GM12865 (cell line): ENCODE results near the gene PRR19.
"Not testable (repeated sequence)": the region's sequence is repeated elsewhere in the genome, so short reads cannot be mapped to it uniquely, and the experiment has no call there.

Source experiments
- DNase-seq: peaks from one replicate; pipeline ENCODE4 v3.0.0; 2010; ENCODE audit warnings: low read depth
- H3K4me3 ChIP-seq: 2 replicates; pipeline ENCODE4 v1.5.1; 2011; ENCODE audit warnings: mild to moderate bottlenecking, low read depth, low read length, control low read depth
- TF ChIP-seq, protein P1 (sequence below): IDR thresholded peaks from 2 replicates; pipeline ENCODE4 v1.5.1; 2011; ENCODE audit warnings: low read length, control low read depth, low read depth, inconsistent platforms; ENCODE audit not compliant: insufficient read depth; ENCODE audit errors: missing control alignments

The PRR19 gene

DNA sequence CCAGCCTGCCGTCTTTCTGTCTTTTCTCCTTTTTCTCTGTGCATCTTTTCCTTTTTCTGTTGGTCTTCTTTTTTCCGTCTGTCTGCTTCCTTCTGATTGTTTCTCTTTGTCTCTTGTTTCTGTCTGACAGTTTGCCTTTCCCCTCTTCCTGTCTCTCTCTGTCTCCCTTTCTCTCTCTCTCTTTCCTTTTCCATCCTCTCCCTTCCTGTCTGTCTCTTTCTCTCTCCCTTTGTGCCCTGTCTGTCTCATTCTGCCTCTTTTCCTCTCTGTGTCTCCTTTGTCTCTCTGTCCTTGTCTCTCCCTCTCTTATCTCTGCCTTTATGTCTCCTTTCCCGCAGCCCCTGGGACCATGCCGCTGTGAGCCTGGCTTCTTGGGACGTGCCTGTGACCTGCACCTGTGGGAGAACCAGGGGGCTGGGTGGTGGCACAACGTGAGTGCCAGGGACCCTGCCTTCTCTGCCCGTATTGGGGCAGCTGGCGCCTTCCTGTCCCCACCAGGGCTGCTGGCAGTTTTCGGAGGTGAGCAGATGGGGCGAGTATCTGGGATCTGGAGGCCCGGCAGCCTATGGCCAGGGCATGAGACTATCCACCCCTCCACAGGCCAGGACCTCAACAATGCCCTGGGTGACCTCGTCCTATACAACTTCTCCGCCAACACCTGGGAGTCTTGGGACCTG, 32.9 kb downstream of the PRR19 start:
- TF ChIP-seq, protein P1, sequence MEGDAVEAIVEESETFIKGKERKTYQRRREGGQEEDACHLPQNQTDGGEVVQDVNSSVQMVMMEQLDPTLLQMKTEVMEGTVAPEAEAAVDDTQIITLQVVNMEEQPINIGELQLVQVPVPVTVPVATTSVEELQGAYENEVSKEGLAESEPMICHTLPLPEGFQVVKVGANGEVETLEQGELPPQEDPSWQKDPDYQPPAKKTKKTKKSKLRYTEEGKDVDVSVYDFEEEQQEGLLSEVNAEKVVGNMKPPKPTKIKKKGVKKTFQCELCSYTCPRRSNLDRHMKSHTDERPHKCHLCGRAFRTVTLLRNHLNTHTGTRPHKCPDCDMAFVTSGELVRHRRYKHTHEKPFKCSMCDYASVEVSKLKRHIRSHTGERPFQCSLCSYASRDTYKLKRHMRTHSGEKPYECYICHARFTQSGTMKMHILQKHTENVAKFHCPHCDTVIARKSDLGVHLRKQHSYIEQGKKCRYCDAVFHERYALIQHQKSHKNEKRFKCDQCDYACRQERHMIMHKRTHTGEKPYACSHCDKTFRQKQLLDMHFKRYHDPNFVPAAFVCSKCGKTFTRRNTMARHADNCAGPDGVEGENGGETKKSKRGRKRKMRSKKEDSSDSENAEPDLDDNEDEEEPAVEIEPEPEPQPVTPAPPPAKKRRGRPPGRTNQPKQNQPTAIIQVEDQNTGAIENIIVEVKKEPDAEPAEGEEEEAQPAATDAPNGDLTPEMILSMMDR, result no peak
- no peak overlapping the region for H3K4me3 ChIP-seq
- no peak for DNase-seq

DNA sequence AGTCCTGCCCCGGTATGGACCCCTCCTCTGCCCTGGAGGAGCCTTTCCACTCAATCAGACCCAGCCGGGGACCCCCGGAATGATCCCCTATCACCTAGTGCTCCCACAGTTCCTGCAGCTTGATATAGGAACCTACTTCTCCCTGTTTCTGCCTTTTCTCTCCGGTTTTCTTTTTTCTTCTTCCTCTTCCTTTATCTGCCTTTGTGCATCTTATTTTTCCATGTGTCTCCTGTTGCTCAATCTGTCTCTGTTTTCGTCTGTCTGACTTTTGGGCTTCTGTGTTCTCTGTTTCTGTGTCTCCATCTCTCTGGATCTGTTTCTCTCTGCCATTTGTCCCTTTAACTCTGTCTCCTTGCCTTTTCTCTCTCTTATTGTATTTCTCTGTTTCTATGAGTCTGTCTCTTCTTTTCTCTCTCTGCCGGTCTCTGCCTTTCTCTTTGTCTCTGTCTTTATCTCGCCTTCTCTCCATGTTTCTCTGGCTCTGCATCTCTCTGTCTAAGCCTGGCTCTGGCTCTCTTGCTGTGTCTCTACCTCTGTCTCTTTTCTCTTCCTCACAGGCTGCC, 33.5 kb downstream of the PRR19 start:
- no peak for DNase-seq
- no peak overlapping the region for H3K4me3 ChIP-seq
- TF ChIP-seq, protein P1, result no peak

DNA sequence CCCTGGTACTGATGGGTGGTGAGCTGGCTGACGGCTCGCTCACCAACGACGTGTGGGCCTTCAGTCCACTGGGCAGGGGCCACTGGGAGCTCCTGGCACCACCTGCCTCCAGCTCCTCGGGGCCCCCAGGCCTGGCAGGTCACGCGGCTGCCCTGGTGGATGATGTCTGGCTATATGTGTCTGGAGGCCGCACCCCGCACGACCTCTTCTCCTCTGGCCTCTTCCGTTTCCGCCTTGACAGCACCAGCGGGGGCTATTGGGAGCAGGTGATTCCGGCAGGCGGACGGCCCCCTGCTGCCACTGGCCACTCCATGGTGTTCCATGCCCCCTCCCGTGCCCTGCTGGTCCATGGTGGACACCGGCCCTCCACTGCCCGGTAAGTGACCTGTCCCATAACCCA, 34.0 kb downstream of the PRR19 start:
- no peak for DNase-seq
- TF ChIP-seq, protein P1, result no peak
- no peak overlapping the region for H3K4me3 ChIP-seq

DNA sequence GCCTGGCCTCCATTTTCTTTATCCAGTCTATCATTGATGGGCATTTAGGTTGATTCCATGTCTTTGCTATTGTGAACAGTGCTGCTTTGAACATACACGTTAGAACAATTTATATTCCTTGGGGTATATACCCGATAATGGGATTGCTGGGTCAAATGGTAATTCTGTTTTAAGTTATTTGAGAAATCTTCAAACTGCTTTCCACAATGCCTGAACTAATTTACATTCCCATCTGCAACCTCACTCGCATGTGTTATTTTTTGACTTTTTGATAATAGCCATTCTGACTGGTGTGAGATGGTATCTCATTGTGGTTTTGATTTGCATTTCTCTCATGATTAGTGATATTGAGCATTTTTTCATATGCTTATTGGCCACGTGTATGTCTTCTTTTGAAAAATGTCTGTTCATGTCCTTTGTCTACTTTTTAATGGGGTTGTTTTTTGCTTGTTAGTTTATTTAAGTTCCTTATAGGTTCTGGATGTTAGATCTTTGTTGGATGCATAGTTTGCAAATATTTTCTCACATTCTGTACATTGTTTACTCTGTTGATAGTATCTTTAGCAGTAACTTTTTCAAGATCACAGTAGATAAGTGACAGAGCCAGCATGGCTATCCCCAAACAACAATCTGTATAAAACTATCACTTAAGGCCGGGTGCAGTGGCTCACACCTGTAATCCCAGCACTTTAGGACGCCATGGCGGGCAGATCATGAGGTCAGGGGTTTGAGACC, 37.4 kb downstream of the PRR19 start:
- DNase-seq, H3K4me3 ChIP-seq: not testable (repeated sequence)

DNA sequence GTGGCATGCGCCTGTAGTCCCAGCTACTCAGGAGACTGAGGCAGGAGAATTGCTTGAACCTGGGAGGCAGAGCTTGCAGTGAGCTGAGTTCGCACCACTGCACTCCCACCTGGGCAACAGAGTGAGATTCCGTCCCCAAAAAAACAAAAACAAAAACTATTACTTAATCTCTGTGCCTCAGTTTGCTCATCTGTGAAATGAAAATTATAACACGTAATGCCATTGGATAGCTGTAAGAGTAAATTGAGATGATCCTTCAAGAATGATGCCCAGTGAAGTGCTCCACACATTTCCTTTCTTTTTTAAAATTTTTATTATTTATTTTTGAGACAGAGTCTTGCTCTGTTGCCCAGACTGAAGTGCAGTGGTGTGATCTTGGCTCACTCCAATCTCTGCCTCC, 38.0 kb downstream of the PRR19 start:
- H3K4me3 ChIP-seq, DNase-seq: not testable (repeated sequence)

DNA sequence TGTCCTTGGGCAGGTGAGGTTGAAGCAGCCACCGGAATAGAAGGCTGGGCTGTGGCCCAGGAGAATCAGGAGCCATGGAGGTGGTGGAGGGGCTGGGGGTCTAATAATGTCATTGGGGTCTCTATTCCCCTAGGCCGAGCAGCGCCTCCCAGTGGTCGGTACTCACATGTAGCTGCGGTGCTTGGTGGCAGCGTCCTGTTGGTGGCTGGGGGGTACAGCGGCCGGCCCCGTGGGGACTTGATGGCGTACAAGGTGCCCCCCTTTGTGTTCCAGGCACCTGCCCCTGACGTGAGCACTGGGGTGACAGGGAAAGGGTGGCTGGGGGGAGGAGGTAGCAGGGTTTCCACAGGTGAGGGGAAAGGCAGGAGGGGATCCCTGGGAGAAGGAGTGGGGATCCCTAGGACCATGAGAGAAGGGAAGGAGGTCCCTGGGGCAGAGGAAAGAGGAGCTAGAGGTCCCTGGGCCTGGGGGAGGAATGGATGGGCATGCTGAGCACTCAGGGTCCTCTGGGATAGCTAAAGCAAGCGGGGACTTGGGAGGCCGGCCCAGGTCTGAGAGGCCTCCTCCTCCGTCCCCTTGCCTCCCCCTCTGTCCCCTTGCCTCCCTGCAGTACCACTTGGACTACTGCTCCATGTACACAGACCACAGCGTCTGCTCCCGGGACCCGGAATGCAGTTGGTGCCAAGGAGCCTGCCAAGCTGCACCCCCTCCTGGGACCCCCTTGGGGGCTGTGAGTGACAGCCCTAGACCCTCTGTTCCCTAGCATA, 41.6 kb downstream of the PRR19 start:
- TF ChIP-seq, protein P1, result peak; percentile 11
- no peak for DNase-seq

DNA sequence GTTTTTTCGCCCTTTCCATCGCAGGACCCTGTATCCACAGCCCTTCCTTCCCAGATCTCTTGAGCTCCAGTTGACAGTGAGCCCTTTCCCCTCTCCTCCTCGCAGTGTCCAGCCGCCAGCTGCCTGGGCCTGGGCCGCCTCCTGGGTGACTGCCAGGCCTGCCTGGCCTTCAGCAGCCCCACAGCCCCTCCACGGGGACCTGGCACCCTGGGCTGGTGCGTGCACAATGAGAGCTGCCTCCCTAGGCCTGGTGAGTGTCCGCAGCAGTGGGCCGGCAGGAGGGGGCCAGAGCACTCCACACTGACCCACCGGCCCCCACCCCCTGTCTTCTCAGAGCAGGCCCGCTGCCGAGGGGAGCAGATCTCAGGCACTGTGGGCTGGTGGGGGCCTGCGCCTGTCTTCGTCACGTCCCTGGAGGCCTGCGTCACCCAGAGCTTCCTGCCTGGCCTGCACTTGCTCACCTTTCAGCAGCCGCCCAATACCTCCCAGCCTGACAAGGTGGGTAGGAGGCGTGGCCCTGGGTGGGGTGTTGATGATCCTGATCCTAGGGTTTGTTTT, 42.5 kb downstream of the PRR19 start:
- TF ChIP-seq, protein P1, result no peak
- H3K4me3 ChIP-seq, result no peak overlapping the region
- no peak for DNase-seq

More for the DNA sequence above, 41.6 kb downstream of the PRR19 start:
- H3K4me3 ChIP-seq, result no peak overlapping the region
